H9 (cell line): ENCODE results near the gene CREBRF. TPM values are rescaled to one million over a fixed set of nuclear protein-coding genes. Genes with fewer than 3 reads are reported as not detected.

Source experiments
- DNase-seq: peaks from one replicate; pipeline ENCODE4 v3.0.0-alpha.2; 2017
- H2AFZ ChIP-seq: one replicate; pipeline ENCODE4 v1.6.1; 2013; ENCODE audit warnings: mild to moderate bottlenecking, low read length, control low read depth, moderate library complexity
- H2AK5ac ChIP-seq: 2 replicates; pipeline ENCODE4 v1.6.1; 2013; ENCODE audit warnings: low read length, control low read depth, mixed read lengths; ENCODE audit not compliant: insufficient read length
- H2BK120ac ChIP-seq: one replicate; pipeline ENCODE4 v1.6.1; 2013; ENCODE audit warnings: low read depth, mild to moderate bottlenecking, low read length, control low read depth, inconsistent platforms; ENCODE audit not compliant: poor library complexity, severe bottlenecking
- H2BK12ac ChIP-seq: 2 replicates; pipeline ENCODE4 v1.6.1; 2013; ENCODE audit warnings: low read length, control low read depth, mixed read lengths, low read depth; ENCODE audit not compliant: insufficient read length
- H2BK15ac ChIP-seq: 2 replicates; pipeline ENCODE4 v1.6.1; 2013; ENCODE audit warnings: low read depth, low read length, control low read depth
- H2BK20ac ChIP-seq: one replicate; pipeline ENCODE4 v1.6.1; 2013; ENCODE audit warnings: low read depth, mild to moderate bottlenecking, low read length, control low read depth, inconsistent platforms; ENCODE audit not compliant: poor library complexity, severe bottlenecking
- H2BK5ac ChIP-seq: 2 replicates; pipeline ENCODE4 v1.6.1; 2013; ENCODE audit warnings: low read length, control low read depth, mixed read lengths; ENCODE audit not compliant: insufficient read length
- H3K14ac ChIP-seq: 2 replicates; pipeline ENCODE4 v1.6.1; 2013; ENCODE audit warnings: low read length, control low read depth; ENCODE audit not compliant: insufficient read depth
- H3K18ac ChIP-seq: 2 replicates; pipeline ENCODE4 v1.6.1; 2013; ENCODE audit warnings: low read depth, mild to moderate bottlenecking, mixed read lengths, low read length, control low read depth; ENCODE audit not compliant: insufficient read length
- H3K23ac ChIP-seq: 2 replicates; pipeline ENCODE4 v1.6.1; 2013; ENCODE audit warnings: low read length, control low read depth, mixed read lengths, low read depth; ENCODE audit not compliant: insufficient read length
- H3K23me2 ChIP-seq: 2 replicates; pipeline ENCODE4 v1.6.1; 2013; ENCODE audit warnings: low read depth, mild to moderate bottlenecking, mixed read lengths, low read length, control low read depth; ENCODE audit not compliant: insufficient read length, poor library complexity, severe bottlenecking
- H3K27ac ChIP-seq: 2 replicates; pipeline ENCODE4 v1.5.1; 2013; ENCODE audit warnings: low read length, control low read depth, mixed read lengths, low read depth; ENCODE audit not compliant: insufficient read length
- H3K27me3 ChIP-seq: 2 replicates; pipeline ENCODE4 v1.6.1; 2013; ENCODE audit warnings: low read length, control low read depth, inconsistent platforms; ENCODE audit not compliant: insufficient read depth
- H3K4ac ChIP-seq: 2 replicates; pipeline ENCODE4 v1.6.1; 2013; ENCODE audit warnings: low read depth, mild to moderate bottlenecking, control low read depth, inconsistent platforms, low read length, moderate library complexity
- H3K4me1 ChIP-seq: 2 replicates; pipeline ENCODE4 v1.6.1; 2013; ENCODE audit warnings: low read length, control low read depth, inconsistent platforms; ENCODE audit not compliant: insufficient read depth
- H3K4me2 ChIP-seq: 2 replicates; pipeline ENCODE4 v1.6.1; 2013; ENCODE audit warnings: low read length, control low read depth, mixed read lengths; ENCODE audit not compliant: insufficient read length, insufficient read depth
- H3K56ac ChIP-seq: 2 replicates; pipeline ENCODE4 v1.6.1; 2013; ENCODE audit warnings: low read depth, mild to moderate bottlenecking, mixed read lengths, low read length, control low read depth; ENCODE audit not compliant: insufficient read length
- H3K79me1 ChIP-seq: 2 replicates; pipeline ENCODE4 v1.6.1; 2013; ENCODE audit warnings: low read depth, mild to moderate bottlenecking, moderate library complexity, low read length, control low read depth, inconsistent platforms; ENCODE audit not compliant: insufficient read depth, poor library complexity, severe bottlenecking
- H3K79me2 ChIP-seq: 2 replicates; pipeline ENCODE4 v1.6.1; 2013; ENCODE audit warnings: low read length, control low read depth, inconsistent platforms; ENCODE audit not compliant: insufficient read depth
- H3K9ac ChIP-seq: 2 replicates; pipeline ENCODE4 v1.6.1; 2013; ENCODE audit warnings: low read length, control low read depth, mixed read lengths; ENCODE audit not compliant: insufficient read length; ENCODE audit errors: extremely low read depth
- H3K9me3 ChIP-seq: one replicate; pipeline ENCODE4 v1.6.1; 2013; ENCODE audit warnings: low read depth, low read length, inconsistent platforms; ENCODE audit not compliant: control insufficient read depth
- H3T11ph ChIP-seq: one replicate; pipeline ENCODE4 v1.6.1; 2013; ENCODE audit warnings: mild to moderate bottlenecking, low read length, control low read depth, inconsistent platforms
- H4K20me1 ChIP-seq: one replicate; pipeline ENCODE4 v1.6.1; 2013; ENCODE audit not compliant: control insufficient read depth, insufficient read length, insufficient read depth
- H4K5ac ChIP-seq: 2 replicates; pipeline ENCODE4 v1.6.1; 2013; ENCODE audit warnings: low read depth, mild to moderate bottlenecking, mixed read lengths, low read length, control low read depth; ENCODE audit not compliant: insufficient read length
- H4K8ac ChIP-seq: replicated peaks from 2 replicates; pipeline ENCODE4 v1.6.1; 2013; ENCODE audit warnings: low read length, control low read depth, mixed read lengths, low read depth; ENCODE audit not compliant: insufficient read length
- H4K91ac ChIP-seq: 2 replicates; pipeline ENCODE4 v1.6.1; 2013; ENCODE audit warnings: low read depth, mild to moderate bottlenecking, moderate library complexity, mixed read lengths, low read length, control low read depth; ENCODE audit not compliant: insufficient read length
- H3K27ac Mint-ChIP-seq, 3 experiments: 2 replicates in 2 of 3; 3 replicates in 1 of 3; pipeline ENCODE4 v1.8.0; 2020 to 2021; ENCODE audit warnings: mixed read lengths in 3 of 3, mild to moderate bottlenecking in 1 of 3, moderate library complexity in 1 of 3
- H3K27me3 Mint-ChIP-seq: 2 replicates; pipeline ENCODE4 v1.8.0; 2021; ENCODE audit warnings: low read depth, mild to moderate bottlenecking, moderate library complexity, mixed read lengths
- H3K36me3 Mint-ChIP-seq, 3 experiments: 2 replicates in 2 of 3; 3 replicates in 1 of 3; pipeline ENCODE4 v1.8.0; 2020 to 2021; ENCODE audit warnings: low read depth in 3 of 3, mixed read lengths in 3 of 3; ENCODE audit not compliant: insufficient read depth in 1 of 3
- H3K4me1 Mint-ChIP-seq, 2 experiments: 2 replicates each; pipeline ENCODE4 v1.8.0; 2020; ENCODE audit warnings: mixed read lengths in 2 of 2
- H3K4me3 Mint-ChIP-seq, 2 experiments: 2 replicates in 1 of 2; 3 replicates in 1 of 2; pipeline ENCODE4 v1.8.0; 2020 to 2021; ENCODE audit warnings: mild to moderate bottlenecking in 2 of 2, mixed read lengths in 2 of 2, moderate library complexity in 1 of 2
- H3K9me3 Mint-ChIP-seq, 2 experiments: 2 replicates in 1 of 2; 3 replicates in 1 of 2; pipeline ENCODE4 v1.8.0; 2020; ENCODE audit warnings: mild to moderate bottlenecking in 2 of 2, mixed read lengths in 2 of 2, moderate library complexity in 1 of 2
- CTCF ChIP-seq: fragments of 200-600 bp; sonication (generic); conservative IDR thresholded peaks from 3 replicates; pipeline ENCODE4 v1.8.0; 2021; ENCODE audit warnings: antibody characterized with exemption, mild to moderate bottlenecking
- WGBS: extraction: QIAGEN DNeasy Blood & Tissue Kit; methylation state at CpG from one replicate; pipeline ENCODE4 v1.1.7; 2013; ENCODE audit warnings: missing lambda C conversion rate, low lambda C conversion rate, mixed read lengths; ENCODE audit not compliant: insufficient read length; ENCODE audit errors: extremely low coverage; 5-methylcytosine and 5-hydroxymethylcytosine counted together
- total RNA-seq: library from RNA; stranded (reverse); gene quantifications from 2 replicates; pipeline ENCODE4 v1.2.1, GENCODE V29; 2021

The CREBRF gene
- total RNA-seq, 1 experiment from 2014 or later = 2.7 TPM

- no peak overlapping the region for H2AK5ac ChIP-seq
- no peak overlapping the region for H3K9ac ChIP-seq
- H3K9me3 Mint-ChIP-seq = no peaks in the 10 kb centered on the region; a peak in 1 of 5 replicates
- H2AFZ ChIP-seq = no peak overlapping the region
- no CpG with 5 or more reads among the region's 4 CpGs for WGBS
- H3K79me1 ChIP-seq = no peaks in the 10 kb centered on the region
- H2BK15ac ChIP-seq = no peak overlapping the region
- no peak for DNase-seq
- no peak overlapping the region for H3K23ac ChIP-seq
- H4K8ac ChIP-seq = no peak overlapping the region
- H3K56ac ChIP-seq = no peak overlapping the region
- no peak overlapping the region for H3K14ac ChIP-seq
- no peak overlapping the region for H2BK12ac ChIP-seq
- no peak overlapping the region for H4K5ac ChIP-seq
- no peak overlapping the region for H3K4me2 ChIP-seq
- no peak overlapping the region for H2BK20ac ChIP-seq
- no peaks in the 10 kb centered on the region for H3K36me3 Mint-ChIP-seq
- H3T11ph ChIP-seq = no peak overlapping the region
- no peaks in the 10 kb centered on the region for H3K79me2 ChIP-seq
- 0 out of 4 replicates have a peak, but pooled peaks cover 0 to 6% of the 10 kb centered on the region in 2 experiments for H3K4me1 Mint-ChIP-seq
- no peaks in the 10 kb centered on the region for H3K23me2 ChIP-seq
- H4K91ac ChIP-seq = no peak overlapping the region
- no peaks in the 10 kb centered on the region; the same call in 1 of the 2 replicates for H3K4me1 ChIP-seq
- H3K4ac ChIP-seq = no peak overlapping the region
- no peak for TF ChIP-seq CTCF
- no peak overlapping the region for H3K18ac ChIP-seq
- H3K27me3 ChIP-seq = no peaks in the 10 kb centered on the region
- no peak overlapping the region for H3K4me3 Mint-ChIP-seq
- no peaks in the 10 kb centered on the region for H3K27me3 Mint-ChIP-seq
- H2BK120ac ChIP-seq = no peak overlapping the region
- no peak overlapping the region for H2BK5ac ChIP-seq
- H3K27ac ChIP-seq = no peak overlapping the region
- no peaks in the 10 kb centered on the region for H4K20me1 ChIP-seq
- H3K9me3 ChIP-seq = no peaks in the 10 kb centered on the region
- no peak overlapping the region for H3K27ac Mint-ChIP-seq
These were observed 6.0 kb downstream of the CREBRF start for GRCh38 chr5:173062141-173062540.
